ENCODE data around the gene IQGAP2.

DNA sequence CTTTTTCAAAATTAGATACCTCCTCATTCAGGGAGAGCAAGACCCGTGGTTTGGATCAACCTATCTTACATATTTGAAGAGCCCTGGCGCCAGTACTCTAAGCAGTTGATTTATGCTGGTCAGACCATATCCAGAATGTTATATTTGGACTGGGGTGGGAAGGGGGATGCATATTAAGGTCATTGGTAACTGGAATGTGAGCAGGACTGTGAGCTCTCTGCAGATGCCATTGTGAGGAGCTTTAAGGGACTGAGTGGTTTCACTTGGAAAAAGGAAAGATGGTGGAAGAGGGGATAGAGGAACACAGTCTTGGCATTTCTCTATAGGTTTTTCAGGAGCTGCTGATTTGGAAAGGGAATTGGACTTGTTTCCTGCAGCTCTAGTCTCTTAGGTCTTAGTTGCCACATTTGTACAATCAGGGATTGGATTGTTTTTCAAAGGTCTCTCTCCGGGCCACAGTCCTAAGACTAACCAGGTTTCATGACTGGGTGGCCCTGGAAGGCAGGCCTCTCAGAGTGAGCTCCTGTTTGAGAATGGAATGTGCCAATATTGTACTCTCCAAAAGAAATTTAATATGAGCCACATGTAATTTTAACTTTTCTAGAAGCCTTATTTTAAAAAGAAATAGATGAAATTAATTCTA is 287.1 kb downstream of the IQGAP2 start:
- TF ChIP-seq POLR2A (IDR thresholded peaks at IDR 0.05; ENCODE audit: low read length) (no peak), GATA1 (IDR thresholded peaks at IDR 0.05; ENCODE audit: low read depth, low read length) (no peak)

Measured in erythroblast (primary cell).